ENCODE measurements around the gene PHACTR3.

The PHACTR3 gene

GRCh38 chr20:59752704-59753460, 148.5 kb downstream of the PHACTR3 start:
- no peak for DNase-seq (ENCODE audit: low spot score)

- no peak for DNase-seq (ENCODE audit: low spot score)
These were observed 149.5 kb downstream of the PHACTR3 start for GRCh38 chr20:59753836-59754235.

GRCh38 chr20:59754551-59754950, 150.2 kb downstream of the PHACTR3 start:
- no peak for DNase-seq (ENCODE audit: low spot score)

- no peak for DNase-seq (ENCODE audit: low spot score)
These were observed 151.9 kb downstream of the PHACTR3 start for GRCh38 chr20:59756241-59756640.

- DNase-seq (ENCODE audit: low spot score): no peak
These were observed 159.7 kb downstream of the PHACTR3 start for GRCh38 chr20:59764037-59764436.

GRCh38 chr20:59765599-59766177, 161.3 kb downstream of the PHACTR3 start:
- DNase-seq (ENCODE audit: low spot score): no peak

- no peak for DNase-seq (ENCODE audit: low spot score)
These were observed 163.3 kb downstream of the PHACTR3 start for GRCh38 chr20:59767656-59768055.

GRCh38 chr20:59770270-59770669, 165.9 kb downstream of the PHACTR3 start:
- no peak for DNase-seq (ENCODE audit: low spot score)

GRCh38 chr20:59770851-59771250, 166.5 kb downstream of the PHACTR3 start:
- no peak for DNase-seq (ENCODE audit: low spot score)

GRCh38 chr20:59771506-59772372, 167.4 kb downstream of the PHACTR3 start:
- no peak for DNase-seq (ENCODE audit: low spot score)

GRCh38 chr20:59772373-59772705, 168.0 kb downstream of the PHACTR3 start:
- DNase-seq (ENCODE audit: low spot score): no peak

- DNase-seq (ENCODE audit: low spot score): no peak
These were observed 168.9 kb downstream of the PHACTR3 start for GRCh38 chr20:59772931-59773913.

- no peak for DNase-seq (ENCODE audit: low spot score)
These were observed 169.9 kb downstream of the PHACTR3 start for GRCh38 chr20:59774204-59774641.

GRCh38 chr20:59774921-59775686, 170.8 kb downstream of the PHACTR3 start:
- DNase-seq (ENCODE audit: low spot score): no peak

- DNase-seq (ENCODE audit: low spot score): no peak
These were observed 171.3 kb downstream of the PHACTR3 start for GRCh38 chr20:59775687-59776055.

- DNase-seq (ENCODE audit: low spot score): no peak
These were observed 171.8 kb downstream of the PHACTR3 start for GRCh38 chr20:59776059-59776603.

- no peak for DNase-seq (ENCODE audit: low spot score)
These were observed 172.4 kb downstream of the PHACTR3 start for GRCh38 chr20:59776626-59777330.

GRCh38 chr20:59777331-59777725, 173.0 kb downstream of the PHACTR3 start:
- DNase-seq (ENCODE audit: low spot score): no peak

GRCh38 chr20:59777814-59778575, 173.7 kb downstream of the PHACTR3 start:
- DNase-seq (ENCODE audit: low spot score): no peak
